Fibroblast of lung (primary cell): Measurements from ENCODE around the gene C9orf43. TPM values are rescaled to one million over a fixed set of nuclear protein-coding genes. Genes with fewer than 3 reads are reported as not detected.

Source experiments
- DNase-seq, 2 donors: peaks; one replicate each; pipeline versions ENCODE4 v3.0.0 to v3.0.0-alpha.2; 2010; ENCODE audit warnings: low read depth in 2 of 2
- H2AFZ ChIP-seq: 2 replicates; pipeline ENCODE4 v1.5.1; 2012; ENCODE audit warnings: low read length, control low read depth, inconsistent platforms
- H3K27ac ChIP-seq: 2 replicates; pipeline ENCODE4 v1.5.1; 2011; ENCODE audit warnings: low read length, control low read depth; ENCODE audit not compliant: insufficient read depth
- H3K27me3 ChIP-seq: 2 replicates; pipeline ENCODE4 v1.5.1; 2011; ENCODE audit warnings: mild to moderate bottlenecking, low read length; ENCODE audit not compliant: control insufficient read depth, insufficient read depth
- H3K36me3 ChIP-seq: 2 replicates; pipeline ENCODE4 v1.5.1; 2011; ENCODE audit warnings: low read length; ENCODE audit not compliant: control insufficient read depth, insufficient read depth
- H3K4me1 ChIP-seq: 2 replicates; pipeline ENCODE4 v1.5.1; 2011; ENCODE audit warnings: low read length; ENCODE audit not compliant: control insufficient read depth, insufficient read depth; ENCODE audit errors: extremely low read depth
- H3K4me2 ChIP-seq: 2 replicates; pipeline ENCODE4 v1.5.1; 2011; ENCODE audit warnings: low read length, control low read depth; ENCODE audit not compliant: insufficient read depth; ENCODE audit errors: extremely low read depth
- H3K4me3 ChIP-seq, 4 experiments: fragments of 200-600 bp in 1 of 4; sonication (generic) in 1 of 4; replicated peaks in 1 of 4; 2 replicates each; pipeline ENCODE4 v1.5.1; 2011 to 2016; ENCODE audit warnings: low read length in 4 of 4, low read depth in 3 of 4, mild to moderate bottlenecking in 3 of 4, control low read depth in 2 of 4, inconsistent platforms in 1 of 4, mixed read lengths in 1 of 4; ENCODE audit not compliant: insufficient read depth in 1 of 4; ENCODE audit errors: control extremely low read depth in 1 of 4
- H3K79me2 ChIP-seq: 2 replicates; pipeline ENCODE4 v1.5.1; 2012; ENCODE audit warnings: mild to moderate bottlenecking, low read length, inconsistent platforms; ENCODE audit not compliant: control insufficient read depth, insufficient read depth
- H3K9ac ChIP-seq: 2 replicates; pipeline ENCODE4 v1.5.1; 2011; ENCODE audit warnings: mild to moderate bottlenecking, low read length, control low read depth; ENCODE audit not compliant: insufficient read depth
- H3K9me3 ChIP-seq: 2 replicates; pipeline ENCODE4 v1.5.1; 2012; ENCODE audit warnings: low read depth, low read length; ENCODE audit not compliant: control insufficient read depth, insufficient read depth
- H4K20me1 ChIP-seq: 2 replicates; pipeline ENCODE4 v1.5.1; 2011; ENCODE audit warnings: low read length; ENCODE audit not compliant: control insufficient read depth, insufficient read depth; ENCODE audit errors: extremely low read depth
- EZH2 ChIP-seq: IDR thresholded peaks from 2 replicates; pipeline ENCODE4 v1.5.1; 2012; ENCODE audit warnings: low read length, control low read depth, mild to moderate bottlenecking; ENCODE audit errors: missing control alignments
- polyA plus RNA-seq, 2 donors: library from polyadenylated mRNA; depleted of rRNA in 1 of 2; stranded (reverse) in 1 of 2; unstranded in 1 of 2; fragments of >200 nt; gene quantifications; 2 replicates each; pipeline ENCODE4 v1.2.1, GENCODE V29; 2011 to 2012; ENCODE audit warnings: missing spikeins in 1 of 2
- total RNA-seq: library from RNA; depleted of rRNA; stranded (reverse); fragments of >200 nt; gene quantifications from 2 replicates; pipeline ENCODE4 v1.2.1, GENCODE V29; 2014
- TF ChIP-seq, protein P1 (sequence below), 2 donors: IDR thresholded peaks in 1 of 2; conservative IDR thresholded peaks in 1 of 2; 1 replicate in 1 of 2; 2 replicates in 1 of 2; pipeline ENCODE4 v1.5.1; 2011 to 2012; ENCODE audit warnings: low read length in 2 of 2, control low read depth in 1 of 2, inconsistent platforms in 1 of 2, low read depth in 1 of 2, mild to moderate bottlenecking in 1 of 2

C9orf43 gene
- total and polyA plus RNA-seq, 2 donors (not counting 1 experiment from before 2014, with no cell fraction given): 0.25 to 0.50 TPM

DNA sequence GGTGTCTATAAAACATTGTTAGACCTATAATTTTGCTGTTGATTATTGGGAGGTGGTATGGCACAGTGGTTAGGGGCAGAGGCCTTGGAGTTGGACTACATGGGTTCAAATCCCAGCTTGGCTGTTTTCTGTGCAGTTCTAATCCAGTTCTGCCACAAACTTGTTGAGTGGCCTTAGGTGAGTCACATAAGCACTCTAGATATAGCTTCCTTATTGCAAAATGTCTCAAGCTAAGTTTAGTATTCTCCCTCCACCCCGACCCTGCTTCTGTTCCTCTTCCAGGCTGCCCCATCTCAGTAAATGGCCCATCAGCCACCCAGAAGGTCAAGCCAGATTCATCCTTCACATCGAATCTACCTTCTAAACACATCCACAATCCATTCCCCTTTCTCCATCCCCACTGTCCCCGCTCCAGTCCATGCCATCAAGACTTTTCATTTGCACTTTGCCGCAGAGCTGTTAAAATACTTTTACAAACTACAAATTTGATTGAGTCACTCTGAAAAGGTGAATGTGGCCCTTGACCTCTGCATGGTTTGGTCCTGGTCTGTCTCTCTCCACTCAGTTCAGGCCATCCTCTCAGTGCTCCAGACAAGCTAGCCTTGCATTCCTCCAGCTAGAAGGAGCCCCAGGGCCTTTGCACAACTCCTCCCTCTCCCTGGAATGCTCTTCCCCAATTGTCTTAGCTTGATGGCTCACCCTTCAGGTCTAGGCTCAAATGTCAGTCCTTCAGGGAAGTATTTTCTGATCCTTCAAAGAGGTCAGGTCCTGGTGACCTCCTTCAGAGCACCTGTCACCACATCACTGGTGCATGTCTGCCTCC, 23.8 kb upstream of the C9orf43 start:
- Histone ChIP-seq H3K9me3 (no peaks in the 10 kb centered on the region), H3K9ac (no peak overlapping the region), H3K4me3 (no peak overlapping the region), H3K4me2 (no peak overlapping the region), H3K4me1 (no peaks in the 10 kb centered on the region), H2AFZ (no peak overlapping the region), H3K27ac (no peak overlapping the region), H3K27me3 (no peaks in the 10 kb centered on the region), H4K20me1 (no peaks in the 10 kb centered on the region), H3K79me2 (no peaks in the 10 kb centered on the region), H3K36me3 (peaks cover 14% of the 10 kb centered on the region)
- TF ChIP-seq EZH2: no peak
- TF ChIP-seq, protein P1, sequence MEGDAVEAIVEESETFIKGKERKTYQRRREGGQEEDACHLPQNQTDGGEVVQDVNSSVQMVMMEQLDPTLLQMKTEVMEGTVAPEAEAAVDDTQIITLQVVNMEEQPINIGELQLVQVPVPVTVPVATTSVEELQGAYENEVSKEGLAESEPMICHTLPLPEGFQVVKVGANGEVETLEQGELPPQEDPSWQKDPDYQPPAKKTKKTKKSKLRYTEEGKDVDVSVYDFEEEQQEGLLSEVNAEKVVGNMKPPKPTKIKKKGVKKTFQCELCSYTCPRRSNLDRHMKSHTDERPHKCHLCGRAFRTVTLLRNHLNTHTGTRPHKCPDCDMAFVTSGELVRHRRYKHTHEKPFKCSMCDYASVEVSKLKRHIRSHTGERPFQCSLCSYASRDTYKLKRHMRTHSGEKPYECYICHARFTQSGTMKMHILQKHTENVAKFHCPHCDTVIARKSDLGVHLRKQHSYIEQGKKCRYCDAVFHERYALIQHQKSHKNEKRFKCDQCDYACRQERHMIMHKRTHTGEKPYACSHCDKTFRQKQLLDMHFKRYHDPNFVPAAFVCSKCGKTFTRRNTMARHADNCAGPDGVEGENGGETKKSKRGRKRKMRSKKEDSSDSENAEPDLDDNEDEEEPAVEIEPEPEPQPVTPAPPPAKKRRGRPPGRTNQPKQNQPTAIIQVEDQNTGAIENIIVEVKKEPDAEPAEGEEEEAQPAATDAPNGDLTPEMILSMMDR (conservative IDR thresholded peaks at IDR 0.05 in 1 of 2, IDR thresholded peaks at IDR 0.05 in 1 of 2; ENCODE audit: low read depth in 1 of 2, low read length in 2 of 2): no peak
- no peak for DNase-seq

DNA sequence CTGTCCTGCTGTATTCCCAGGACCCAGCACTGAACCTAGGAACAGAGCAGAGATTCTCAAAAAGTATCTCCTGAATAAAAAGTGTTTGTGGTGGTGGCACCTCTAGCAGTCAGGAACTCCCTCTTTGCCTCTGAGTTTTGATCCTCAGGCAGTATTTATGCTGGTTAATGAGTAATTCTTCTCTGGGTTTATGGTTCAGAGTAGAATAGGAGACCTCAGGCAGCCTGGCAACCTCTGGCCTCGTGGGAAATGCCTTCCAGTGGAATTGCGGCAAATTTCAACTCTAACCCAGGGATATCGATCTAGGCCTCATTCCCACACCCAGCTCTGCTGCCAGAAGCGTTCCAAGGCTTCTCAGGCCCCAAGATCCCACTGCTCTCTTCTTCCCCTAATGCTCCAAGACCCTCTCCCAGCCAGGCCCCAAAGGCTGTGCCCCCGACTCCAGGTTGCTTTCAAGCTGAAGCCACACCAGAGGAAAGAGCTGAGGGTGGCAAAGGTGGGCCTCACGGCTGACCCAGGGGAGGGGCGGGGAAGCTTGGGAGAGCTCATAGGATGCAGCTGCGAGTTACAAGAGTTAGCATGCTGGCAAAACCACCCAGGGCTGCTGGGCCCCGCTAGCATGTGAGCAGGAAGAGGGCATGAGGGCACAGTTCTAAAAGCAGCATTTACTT, 22.9 kb upstream of the C9orf43 start:
- no peaks in the 10 kb centered on the region for H3K79me2 ChIP-seq
- no peaks in the 10 kb centered on the region for H3K9me3 ChIP-seq
- no peak overlapping the region for H3K27ac ChIP-seq
- no peaks in the 10 kb centered on the region for H4K20me1 ChIP-seq
- peaks cover 14% of the 10 kb centered on the region for H3K36me3 ChIP-seq
- DNase-seq: no peak
- no peak overlapping the region for H2AFZ ChIP-seq
- no peak overlapping the region for H3K4me3 ChIP-seq
- H3K27me3 ChIP-seq: no peaks in the 10 kb centered on the region
- no peaks in the 10 kb centered on the region for H3K4me1 ChIP-seq
- TF ChIP-seq EZH2: no peak
- no peak overlapping the region for H3K4me2 ChIP-seq
- H3K9ac ChIP-seq: no peak overlapping the region

DNA sequence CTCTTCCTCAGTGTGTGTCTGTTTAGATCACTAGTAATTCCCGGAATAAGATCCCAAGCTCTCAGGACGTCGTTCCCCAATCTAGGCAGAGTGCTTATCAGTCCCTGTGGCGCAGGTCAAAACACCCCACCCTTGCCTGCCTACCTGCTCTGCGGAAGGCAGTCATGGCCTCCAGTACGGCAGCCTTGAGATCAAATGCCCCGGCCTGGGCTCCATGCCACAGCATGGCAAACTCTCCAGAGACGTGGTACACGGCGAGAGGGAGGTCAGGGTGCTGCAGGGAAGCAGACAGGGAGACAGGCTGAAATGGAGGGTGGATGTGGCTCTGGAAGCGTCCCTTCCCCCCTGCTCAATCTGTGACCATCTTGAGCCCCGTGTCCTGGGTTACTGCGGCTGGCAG, 21.7 kb upstream of the C9orf43 start:
- Histone ChIP-seq H3K4me1 (no peaks in the 10 kb centered on the region), H3K27me3 (no peaks in the 10 kb centered on the region), H4K20me1 (no peaks in the 10 kb centered on the region), H3K9ac (no peak overlapping the region), H3K27ac (no peak overlapping the region), H3K9me3 (no peaks in the 10 kb centered on the region), H3K4me2 (no peak overlapping the region), H2AFZ (no peak overlapping the region), H3K36me3 (peaks cover 14% of the 10 kb centered on the region), H3K4me3 (no peak overlapping the region), H3K79me2 (no peaks in the 10 kb centered on the region)
- TF ChIP-seq, protein P1 (conservative IDR thresholded peaks at IDR 0.05 in 1 of 2, IDR thresholded peaks at IDR 0.05 in 1 of 2; ENCODE audit: low read depth in 1 of 2, low read length in 2 of 2): no peak
- no peak for TF ChIP-seq EZH2
- DNase-seq: no peak
